Activated naive CD8-positive, alpha-beta T cell (primary cell): ENCODE results near the gene LTO1.

Experiments used
- H3K27ac Mint-ChIP-seq: one replicate; pipeline ENCODE4 v1.8.0; 2021; ENCODE audit warnings: mixed read lengths
- H3K27me3 Mint-ChIP-seq: one replicate; pipeline ENCODE4 v1.8.0; 2021; ENCODE audit warnings: mixed read lengths
- H3K36me3 Mint-ChIP-seq: one replicate; pipeline ENCODE4 v1.8.0; 2021; ENCODE audit warnings: mixed read lengths
- H3K4me1 Mint-ChIP-seq: one replicate; pipeline ENCODE4 v1.8.0; 2021; ENCODE audit warnings: low read depth, mixed read lengths
- H3K4me3 Mint-ChIP-seq: one replicate; pipeline ENCODE4 v1.8.0; 2021; ENCODE audit warnings: mild to moderate bottlenecking, mixed read lengths
- H3K9me3 Mint-ChIP-seq: one replicate; pipeline ENCODE4 v1.8.0; 2021; ENCODE audit warnings: low read depth, mixed read lengths

The LTO1 gene

DNA sequence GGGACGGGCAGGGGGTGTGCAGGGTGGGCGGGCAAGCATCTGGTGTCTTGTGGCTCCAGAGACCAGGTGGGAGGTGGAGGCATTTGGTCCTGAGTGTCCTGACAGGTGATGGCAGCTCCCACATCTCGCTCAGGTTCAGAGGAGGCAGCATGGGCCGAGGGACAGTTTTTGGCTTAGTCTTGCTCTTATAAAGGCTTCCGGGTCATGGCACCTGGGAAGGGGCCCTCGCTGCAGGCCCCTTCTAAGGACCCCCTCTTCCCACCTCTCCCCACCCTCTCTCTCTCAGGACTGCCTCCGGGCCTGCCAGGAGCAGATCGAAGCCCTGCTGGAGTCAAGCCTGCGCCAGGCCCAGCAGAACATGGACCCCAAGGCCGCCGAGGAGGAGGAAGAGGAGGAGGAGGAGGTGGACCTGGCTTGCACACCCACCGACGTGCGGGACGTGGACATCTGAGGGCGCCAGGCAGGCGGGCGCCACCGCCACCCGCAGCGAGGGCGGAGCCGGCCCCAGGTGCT is 24.3 kb downstream of the LTO1 start:
- Mint-ChIP-seq H3K9me3 (no peaks in the 10 kb centered on the region), H3K27ac (no peak overlapping the region), H3K27me3 (no peaks in the 10 kb centered on the region), H3K4me1 (no peaks in the 10 kb centered on the region), H3K4me3 (no peak overlapping the region), H3K36me3 (peaks cover 2% of the 10 kb centered on the region)

- Mint-ChIP-seq H3K9me3 (no peaks in the 10 kb centered on the region), H3K4me1 (no peaks in the 10 kb centered on the region), H3K36me3 (peaks cover 2% of the 10 kb centered on the region), H3K27me3 (no peaks in the 10 kb centered on the region), H3K4me3 (no peak overlapping the region), H3K27ac (no peak overlapping the region)
Observed at GRCh38 chr11:69650081-69650831, 24.9 kb downstream of the LTO1 start.

DNA sequence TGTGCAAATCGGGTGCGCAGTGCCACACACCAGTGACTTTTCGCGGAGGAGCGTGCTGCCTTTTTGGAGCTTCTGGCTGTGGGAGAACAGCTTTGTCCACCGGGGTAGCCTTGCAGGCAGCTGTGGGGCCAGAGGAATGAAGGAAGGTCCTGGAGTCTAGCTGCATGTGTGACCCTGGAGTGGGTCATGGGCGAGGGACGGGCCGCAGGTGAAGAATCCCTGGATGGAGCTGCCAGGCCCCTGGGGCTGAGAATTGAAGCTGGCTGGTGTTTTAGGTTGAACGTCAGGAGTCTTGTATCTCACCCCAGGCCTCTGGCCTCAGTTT is 25.6 kb downstream of the LTO1 start:
- no peaks in the 10 kb centered on the region for H3K4me1 Mint-ChIP-seq
- H3K27ac Mint-ChIP-seq = no peak overlapping the region
- H3K9me3 Mint-ChIP-seq = no peaks in the 10 kb centered on the region
- peaks cover 2% of the 10 kb centered on the region for H3K36me3 Mint-ChIP-seq
- no peak overlapping the region for H3K4me3 Mint-ChIP-seq
- no peaks in the 10 kb centered on the region for H3K27me3 Mint-ChIP-seq

DNA sequence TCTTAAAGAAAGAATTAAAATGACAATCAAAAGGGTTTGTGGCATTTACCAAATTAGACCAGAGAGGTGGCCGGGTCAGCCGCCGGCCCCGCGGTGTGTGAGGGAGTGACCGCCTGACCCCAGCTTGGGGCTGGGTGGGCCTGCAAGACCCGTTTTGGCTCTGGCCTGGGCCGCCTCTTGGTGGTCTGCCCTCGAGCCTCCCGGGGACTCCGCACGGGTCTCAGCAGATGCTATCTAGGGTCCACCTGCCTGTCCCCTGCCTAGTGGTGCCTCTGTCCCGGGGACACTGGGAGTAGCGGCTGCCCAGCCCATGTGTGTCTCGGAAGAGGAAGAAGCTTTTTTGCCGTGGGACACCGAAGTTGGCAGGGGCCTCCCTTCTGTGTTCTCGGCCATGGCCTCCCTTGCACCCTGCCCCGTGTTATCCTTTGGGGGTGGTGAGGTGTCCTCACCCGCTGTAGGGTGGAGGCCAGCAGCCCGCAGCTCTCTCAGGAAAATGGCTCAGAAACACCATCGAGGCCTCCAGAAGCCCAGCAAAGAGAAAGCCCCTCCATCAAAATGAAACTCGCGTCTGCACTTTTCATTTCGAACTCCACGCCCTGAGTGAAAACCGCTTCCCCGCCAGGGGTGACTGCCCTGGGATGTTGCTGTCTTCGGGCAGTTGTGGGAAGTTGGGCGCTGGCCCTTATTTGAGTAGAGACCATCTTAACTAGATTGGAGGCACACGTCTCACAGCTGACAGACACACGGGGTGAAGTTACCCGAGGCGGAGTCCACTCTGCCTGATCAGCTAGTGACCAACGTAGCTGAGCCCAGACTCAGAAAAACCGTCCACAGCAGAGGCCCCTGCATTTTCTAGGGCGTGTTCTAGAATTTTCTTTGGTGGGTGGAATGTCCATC is 26.2 kb downstream of the LTO1 start:
- Mint-ChIP-seq H3K4me1 (no peaks in the 10 kb centered on the region), H3K9me3 (no peaks in the 10 kb centered on the region), H3K27ac (no peak overlapping the region), H3K36me3 (peaks cover 2% of the 10 kb centered on the region), H3K27me3 (no peaks in the 10 kb centered on the region), H3K4me3 (no peak overlapping the region)

GRCh38 chr11:69647761-69648497 is 27.2 kb downstream of the LTO1 start:
- Mint-ChIP-seq H3K9me3 (no peaks in the 10 kb centered on the region), H3K4me3 (no peak overlapping the region), H3K36me3 (no peaks in the 10 kb centered on the region), H3K4me1 (no peaks in the 10 kb centered on the region), H3K27ac (no peak overlapping the region), H3K27me3 (no peaks in the 10 kb centered on the region)

DNA sequence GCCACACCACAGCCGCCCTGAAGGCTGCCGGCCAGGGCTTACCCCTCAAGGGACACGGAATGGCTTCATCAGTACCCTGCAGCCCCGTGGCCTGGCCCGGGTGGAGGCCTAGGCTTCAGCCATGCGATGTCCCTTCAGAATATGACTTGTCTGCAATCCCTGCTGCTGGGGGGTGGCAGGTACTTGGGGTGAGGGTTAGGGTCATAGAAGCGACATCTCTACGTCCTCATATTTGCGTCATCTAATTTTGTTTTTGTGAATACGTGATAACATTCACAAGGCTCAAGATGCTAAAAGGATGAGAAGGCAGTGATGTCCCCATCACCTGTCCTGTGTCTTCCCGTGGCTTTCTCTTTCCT is 27.8 kb downstream of the LTO1 start:
- Mint-ChIP-seq H3K4me1 (no peaks in the 10 kb centered on the region), H3K36me3 (no peaks in the 10 kb centered on the region), H3K27me3 (no peaks in the 10 kb centered on the region), H3K27ac (no peak overlapping the region), H3K4me3 (no peak overlapping the region), H3K9me3 (no peaks in the 10 kb centered on the region)

DNA sequence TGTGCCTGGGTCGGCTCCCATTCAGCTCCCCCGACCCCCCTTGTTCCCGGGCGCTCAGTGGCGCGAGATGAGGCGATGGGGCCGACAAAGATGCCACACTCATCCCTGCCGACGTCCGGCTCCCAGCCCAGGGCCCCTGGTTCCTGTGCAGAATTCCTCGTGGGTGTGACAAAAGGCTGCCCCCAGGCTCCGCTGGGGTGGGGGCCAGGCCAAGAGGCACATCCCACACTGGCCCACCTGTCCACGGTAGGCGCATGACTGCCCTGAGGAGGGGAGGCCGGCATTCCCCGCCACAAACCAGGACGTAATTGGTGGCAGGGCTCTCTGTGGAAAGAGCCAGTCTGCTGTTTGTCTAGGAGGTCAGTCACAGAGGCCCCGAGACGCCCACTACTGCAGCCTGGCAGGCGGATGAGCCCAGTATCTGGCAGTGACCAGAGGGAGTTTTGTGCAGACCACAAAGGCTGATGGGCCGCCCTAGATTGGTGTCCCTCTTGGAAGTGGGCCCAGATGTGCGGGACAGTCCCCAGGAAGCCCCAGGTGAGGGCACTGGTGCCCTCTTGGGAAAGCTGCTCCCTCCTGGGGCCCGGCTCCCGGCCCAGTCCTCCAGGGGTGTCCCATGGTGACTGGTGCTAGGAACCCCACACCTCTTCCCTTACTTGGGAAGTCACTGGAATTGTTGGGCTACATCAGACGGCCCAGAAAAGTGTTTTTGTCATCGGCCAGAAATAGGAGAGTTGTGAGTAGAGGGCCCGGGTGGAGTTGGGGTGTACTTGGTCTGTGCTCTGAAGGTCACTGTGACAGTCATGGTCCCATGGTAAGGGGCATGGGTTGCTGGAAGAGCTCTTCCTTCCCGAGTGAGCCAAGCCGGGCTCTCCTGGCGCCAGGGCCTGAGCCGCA is 28.4 kb downstream of the LTO1 start:
- H3K4me3 Mint-ChIP-seq = no peak overlapping the region

DNA sequence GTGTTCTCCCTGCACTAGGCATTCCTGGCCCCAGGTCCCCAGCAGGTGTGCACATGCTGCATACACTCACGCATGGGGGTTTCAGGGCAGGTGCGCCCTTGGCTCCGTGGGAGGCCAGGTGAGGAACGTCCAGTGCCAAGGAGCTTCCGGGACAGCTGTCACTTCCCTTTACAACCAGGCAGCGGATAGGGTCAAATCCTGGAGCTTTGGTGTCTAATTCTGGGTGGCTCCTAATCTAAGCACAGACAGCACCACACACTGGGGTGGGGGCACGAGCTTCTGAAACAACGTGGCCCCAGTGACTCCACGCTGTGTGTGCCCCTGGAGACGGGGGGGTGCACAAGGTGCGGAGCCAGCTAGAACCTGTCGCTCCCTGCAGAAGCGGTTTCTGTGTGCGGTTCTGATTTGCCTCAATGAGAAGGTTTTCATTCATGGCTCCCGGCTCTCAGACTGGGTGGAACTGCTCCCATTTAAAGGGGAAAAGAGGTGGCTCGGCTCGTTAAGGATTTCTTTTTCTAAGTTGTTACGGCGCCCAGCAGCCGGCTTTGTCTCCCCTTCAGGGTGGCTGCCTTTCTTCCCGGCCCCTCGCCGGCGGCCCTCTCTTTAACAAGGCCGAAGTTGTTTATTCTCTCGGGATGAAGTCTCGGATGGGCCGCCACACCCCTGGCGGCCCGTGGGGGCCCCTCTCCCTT is 29.2 kb downstream of the LTO1 start:
- peaks cover 4% of the 10 kb centered on the region for H3K4me1 Mint-ChIP-seq
- no peak overlapping the region for H3K27ac Mint-ChIP-seq
- H3K36me3 Mint-ChIP-seq = no peaks in the 10 kb centered on the region
- H3K9me3 Mint-ChIP-seq = no peaks in the 10 kb centered on the region
- no peaks in the 10 kb centered on the region for H3K27me3 Mint-ChIP-seq
- no peak overlapping the region for H3K4me3 Mint-ChIP-seq

More for the DNA sequence above, 28.4 kb downstream of the LTO1 start:
- H3K27me3 Mint-ChIP-seq = no peaks in the 10 kb centered on the region
- no peak overlapping the region for H3K27ac Mint-ChIP-seq
- H3K9me3 Mint-ChIP-seq = no peaks in the 10 kb centered on the region
- H3K4me1 Mint-ChIP-seq = no peaks in the 10 kb centered on the region
- H3K36me3 Mint-ChIP-seq = no peaks in the 10 kb centered on the region

- Mint-ChIP-seq H3K4me3 (no peak overlapping the region), H3K4me1 (peaks cover 10% of the 10 kb centered on the region)
Observed at GRCh38 chr11:69644962-69645675, 30.0 kb downstream of the LTO1 start.

GRCh38 chr11:69644071-69644961 is 30.8 kb downstream of the LTO1 start:
- peaks cover 16% of the 10 kb centered on the region for H3K4me1 Mint-ChIP-seq
- no peaks in the 10 kb centered on the region for H3K9me3 Mint-ChIP-seq
- H3K27ac Mint-ChIP-seq = no peak overlapping the region
- peak overlapping the region; percentile 67 for H3K4me3 Mint-ChIP-seq
- peaks cover 3% of the 10 kb centered on the region for H3K27me3 Mint-ChIP-seq
- no peaks in the 10 kb centered on the region for H3K36me3 Mint-ChIP-seq

More at GRCh38 chr11:69644962-69645675, 30.0 kb downstream of the LTO1 start:
- Mint-ChIP-seq H3K27ac (no peak overlapping the region), H3K36me3 (no peaks in the 10 kb centered on the region), H3K9me3 (no peaks in the 10 kb centered on the region), H3K27me3 (peaks cover 3% of the 10 kb centered on the region)

- peaks cover 3% of the 10 kb centered on the region for H3K27me3 Mint-ChIP-seq
- peaks cover 17% of the 10 kb centered on the region for H3K4me1 Mint-ChIP-seq
- H3K27ac Mint-ChIP-seq = no peak overlapping the region
- H3K9me3 Mint-ChIP-seq = no peaks in the 10 kb centered on the region
- H3K4me3 Mint-ChIP-seq = peak overlapping the region; percentile 67
- no peaks in the 10 kb centered on the region for H3K36me3 Mint-ChIP-seq
Observed at GRCh38 chr11:69643646-69644045, 31.5 kb downstream of the LTO1 start.

- Mint-ChIP-seq H3K27ac (no peak overlapping the region), H3K9me3 (no peaks in the 10 kb centered on the region), H3K4me1 (peaks cover 19% of the 10 kb centered on the region), H3K36me3 (no peaks in the 10 kb centered on the region), H3K4me3 (peak overlapping the region; percentile 70), H3K27me3 (peaks cover 5% of the 10 kb centered on the region)
Observed at GRCh38 chr11:69642913-69643632, 32.1 kb downstream of the LTO1 start.
